NCI-H2107 treated with DMSO at 0.1 percent for 48 hours (cell line): ENCODE data around the gene TMOD1.

Experiments
- DNase-seq: peaks from one replicate; lab custom pipeline; 2025; ENCODE audit not compliant: unreplicated experiment; lab: John Stamatoyannopoulos, UW

The TMOD1 gene

DNA sequence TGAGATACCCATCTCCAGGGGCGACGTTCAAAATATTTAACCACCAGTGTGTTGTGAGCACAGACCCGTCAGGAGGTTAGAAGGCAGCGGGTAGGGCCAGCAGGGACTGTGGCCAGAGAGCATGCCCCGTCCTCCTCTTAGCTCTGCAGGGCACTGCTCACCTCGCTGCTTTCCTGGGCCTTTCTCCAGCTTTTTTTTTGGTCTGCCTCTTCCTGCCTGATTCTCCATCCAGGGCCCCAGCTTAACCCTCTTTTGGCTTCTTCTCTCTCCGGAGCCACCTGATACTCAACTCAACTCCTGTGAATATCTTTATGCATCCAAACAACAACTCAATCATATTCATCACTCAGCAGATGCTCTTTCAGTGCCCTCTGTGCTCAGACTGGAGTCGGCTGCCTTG is 44.0 kb downstream of the TMOD1 start:
- DNase-seq, result no peak

DNA sequence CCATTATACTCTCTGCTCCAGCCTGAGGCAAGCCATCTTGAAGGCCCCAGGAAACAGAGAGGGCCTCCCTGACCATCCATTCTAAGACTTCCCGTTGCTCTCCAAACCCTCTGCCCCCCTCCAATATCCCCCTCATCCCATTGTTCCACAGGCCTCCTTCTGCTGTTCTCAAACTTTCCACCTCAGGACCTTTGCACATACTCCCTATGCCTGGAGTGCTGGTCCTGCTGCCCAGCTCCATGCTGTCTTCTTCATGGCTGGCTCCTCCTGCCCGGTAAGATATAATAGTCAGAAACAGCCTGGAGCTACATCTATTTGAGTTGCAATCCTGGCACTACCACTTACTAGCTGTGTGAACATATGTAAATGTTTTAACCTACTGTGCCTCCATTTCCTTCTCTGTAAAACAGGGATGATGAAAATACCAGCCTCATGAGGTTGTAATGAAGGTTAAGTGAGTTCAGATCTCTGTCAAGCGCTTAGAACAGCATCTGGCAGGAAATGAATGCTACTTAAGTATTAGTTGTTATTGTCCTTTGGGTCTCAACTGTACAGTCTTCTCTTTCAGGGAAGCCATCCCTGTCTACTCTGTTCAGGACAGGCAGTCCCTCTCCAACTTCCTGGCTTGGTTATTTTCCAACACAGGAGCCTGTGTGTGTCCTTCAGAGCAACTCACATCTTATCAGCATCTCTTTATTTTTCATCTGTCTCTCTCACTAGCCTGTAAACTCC is 45.8 kb downstream of the TMOD1 start:
- DNase-seq, result no peak

DNA sequence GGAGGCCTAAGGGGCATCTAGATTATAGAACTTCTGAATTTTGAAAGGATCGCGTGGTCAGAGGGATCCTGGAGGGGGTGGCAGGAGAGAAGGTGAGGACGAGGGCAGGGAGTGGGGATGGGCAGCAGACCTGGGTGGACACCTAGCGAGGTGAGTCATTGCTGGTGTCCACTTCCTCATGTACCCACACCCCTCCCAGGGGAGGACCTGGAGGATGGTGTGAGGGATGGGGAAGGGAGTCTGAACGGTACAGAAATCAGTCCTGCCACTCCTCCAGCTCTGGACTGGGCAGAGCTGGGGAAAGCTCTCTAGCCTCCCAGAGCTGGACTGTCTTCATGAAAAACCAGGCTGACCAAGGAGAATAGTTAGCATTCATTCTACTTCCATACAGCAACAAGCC is 46.9 kb downstream of the TMOD1 start:
- no peak for DNase-seq

DNA sequence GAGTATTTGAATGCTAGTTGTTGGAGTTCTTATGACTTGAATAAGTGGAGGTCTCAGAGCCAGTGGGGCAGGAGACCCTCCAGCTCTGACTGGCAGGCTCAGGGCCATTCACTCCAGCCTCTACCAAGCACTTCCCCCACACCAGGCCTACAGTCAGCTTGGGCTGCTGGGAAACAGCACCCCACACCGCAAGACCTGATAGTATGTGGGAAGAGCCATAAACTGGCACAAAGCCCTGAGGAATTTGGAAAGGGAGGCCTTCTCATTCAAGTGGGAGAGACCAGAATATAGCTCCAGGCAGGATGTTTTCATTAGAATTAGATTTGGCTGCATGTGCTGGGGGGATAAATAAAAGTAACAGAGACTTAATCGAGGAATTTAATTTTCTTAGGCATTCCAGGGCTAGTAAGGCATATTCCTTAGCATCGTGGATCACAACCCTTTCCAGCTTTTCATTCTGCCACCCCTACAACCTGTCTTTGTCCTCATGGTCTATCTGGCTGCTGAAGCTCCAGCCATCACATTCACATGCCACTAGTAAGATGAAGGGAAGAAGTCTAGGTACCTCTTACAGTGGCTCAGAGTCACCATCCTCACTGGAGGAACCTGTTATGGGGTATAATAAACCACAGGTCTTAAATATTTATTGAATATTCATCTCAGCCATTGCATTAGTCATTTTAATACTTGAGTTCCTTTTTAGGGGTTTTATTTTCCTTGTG is 47.5 kb downstream of the TMOD1 start:
- no peak for DNase-seq

DNA sequence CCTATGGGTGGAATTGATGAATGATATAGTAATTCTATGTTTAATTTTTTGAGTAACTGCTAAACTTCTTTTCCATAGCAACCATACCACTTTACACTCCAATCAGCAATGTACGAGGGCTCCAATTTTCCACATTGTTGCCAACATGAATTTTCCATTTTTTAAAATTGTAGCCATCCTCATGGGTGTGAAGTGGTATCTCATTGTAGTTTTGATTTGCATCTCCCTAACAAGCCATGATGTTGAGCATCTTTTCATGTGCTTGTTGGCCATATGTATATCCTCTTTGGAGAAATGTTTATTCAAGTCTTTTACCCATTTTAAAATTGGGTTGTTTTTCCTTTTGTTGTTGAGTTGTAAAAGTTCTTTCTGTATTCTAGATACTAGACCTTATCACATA is 48.9 kb downstream of the TMOD1 start:
- DNase-seq, result no peak

DNA sequence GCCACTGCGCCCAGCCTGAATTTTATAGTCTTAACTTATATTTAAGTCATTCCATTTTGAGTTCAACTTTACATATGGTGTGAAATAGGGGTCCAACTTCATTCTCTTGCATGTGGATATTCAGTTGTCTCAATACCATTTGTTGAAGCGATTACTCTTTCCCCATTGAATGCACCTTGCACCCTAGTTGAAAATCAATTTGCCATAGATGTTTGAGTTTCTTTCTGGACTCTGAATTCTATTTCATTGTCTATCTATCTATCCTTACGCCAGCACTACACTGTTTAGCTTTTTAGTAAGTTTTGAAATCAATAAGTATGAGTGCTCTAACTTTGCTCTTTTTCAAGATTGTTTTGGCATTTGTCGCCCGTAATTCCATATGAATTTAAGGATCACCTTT is 49.8 kb downstream of the TMOD1 start:
- DNase-seq, result no peak

DNA sequence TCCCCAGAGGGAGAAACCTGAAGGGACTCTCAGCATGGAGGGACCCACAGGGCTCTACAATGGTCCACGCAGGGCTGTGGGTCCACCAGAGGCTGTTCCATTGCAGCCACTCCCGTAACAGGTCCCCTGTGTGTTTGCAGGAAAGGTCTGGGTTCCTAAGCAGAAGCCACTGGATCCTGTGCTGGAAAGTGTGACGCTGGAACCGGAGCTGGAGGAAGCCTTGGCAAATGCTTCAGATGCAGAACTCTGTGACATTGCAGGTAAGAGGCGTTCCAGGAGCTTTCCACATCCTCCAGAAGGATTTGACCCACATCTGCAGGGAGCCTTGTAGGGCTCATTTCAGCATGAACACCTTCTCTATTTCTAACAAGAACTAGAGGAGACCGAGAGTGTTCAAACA is 51.7 kb downstream of the TMOD1 start:
- no peak for DNase-seq

DNA sequence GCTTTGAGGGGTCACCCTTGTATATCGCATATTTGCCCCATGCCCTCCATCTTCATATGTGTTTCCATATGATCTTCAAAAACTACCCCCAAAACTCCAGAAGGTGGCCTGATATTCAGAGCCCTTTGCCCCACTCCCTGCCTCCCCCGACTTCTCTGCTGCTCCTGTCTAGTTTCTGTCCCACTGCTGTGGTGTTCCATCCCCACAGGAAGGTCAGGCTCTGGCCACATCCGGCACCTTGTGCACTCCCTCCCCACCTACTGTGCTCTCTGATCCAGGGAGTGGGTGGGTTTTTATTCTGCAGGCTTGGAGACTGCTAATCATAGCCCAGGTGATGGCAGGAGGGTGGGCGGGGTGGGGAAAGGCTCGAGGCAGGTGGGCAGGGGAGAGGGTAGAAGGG is 52.4 kb downstream of the TMOD1 start:
- no peak for DNase-seq

DNA sequence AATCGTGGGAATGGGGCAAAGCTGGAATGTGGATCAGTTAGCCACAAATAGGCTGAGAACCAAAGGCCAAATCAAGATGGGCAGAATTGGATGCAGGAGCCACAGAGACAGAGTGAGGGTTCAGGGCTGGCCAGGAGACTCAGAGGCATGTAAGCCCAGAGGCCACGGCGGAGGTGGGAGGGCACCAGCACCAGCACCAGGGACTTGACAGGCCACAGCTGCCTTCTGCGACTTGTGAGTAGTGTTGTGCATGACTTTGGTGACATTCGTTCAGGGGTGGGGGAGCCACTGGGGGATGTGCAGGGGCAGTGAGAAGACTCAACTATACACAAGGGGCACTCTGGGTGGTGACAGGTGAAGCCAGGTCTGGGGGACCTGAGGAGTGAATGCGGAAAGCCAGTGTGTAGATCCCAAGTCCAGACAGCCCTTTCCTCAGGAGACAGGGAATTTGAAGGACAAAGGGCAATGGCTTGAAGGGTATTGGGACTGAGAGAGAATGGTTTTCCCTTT is 53.2 kb downstream of the TMOD1 start:
- no peak for DNase-seq

DNA sequence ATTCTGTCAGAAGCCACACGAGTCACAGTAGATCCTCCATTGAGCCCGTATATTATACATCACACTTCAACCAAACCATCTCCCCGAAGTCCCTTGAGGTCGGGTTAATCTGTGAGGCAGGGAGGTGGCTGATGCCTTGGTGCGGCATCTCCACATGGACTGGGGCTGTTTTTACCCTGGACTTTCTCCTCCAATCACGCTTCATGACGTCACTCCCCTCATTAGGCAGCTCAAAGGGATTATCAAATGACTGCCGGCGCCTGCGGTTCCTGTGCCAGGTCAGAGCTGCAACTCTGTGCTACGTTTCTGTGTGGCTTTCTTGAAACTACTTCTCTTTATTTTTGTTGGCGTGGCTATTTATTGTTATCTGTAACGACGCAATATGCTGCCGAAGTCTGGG is 53.7 kb downstream of the TMOD1 start:
- DNase-seq, result no peak

DNA sequence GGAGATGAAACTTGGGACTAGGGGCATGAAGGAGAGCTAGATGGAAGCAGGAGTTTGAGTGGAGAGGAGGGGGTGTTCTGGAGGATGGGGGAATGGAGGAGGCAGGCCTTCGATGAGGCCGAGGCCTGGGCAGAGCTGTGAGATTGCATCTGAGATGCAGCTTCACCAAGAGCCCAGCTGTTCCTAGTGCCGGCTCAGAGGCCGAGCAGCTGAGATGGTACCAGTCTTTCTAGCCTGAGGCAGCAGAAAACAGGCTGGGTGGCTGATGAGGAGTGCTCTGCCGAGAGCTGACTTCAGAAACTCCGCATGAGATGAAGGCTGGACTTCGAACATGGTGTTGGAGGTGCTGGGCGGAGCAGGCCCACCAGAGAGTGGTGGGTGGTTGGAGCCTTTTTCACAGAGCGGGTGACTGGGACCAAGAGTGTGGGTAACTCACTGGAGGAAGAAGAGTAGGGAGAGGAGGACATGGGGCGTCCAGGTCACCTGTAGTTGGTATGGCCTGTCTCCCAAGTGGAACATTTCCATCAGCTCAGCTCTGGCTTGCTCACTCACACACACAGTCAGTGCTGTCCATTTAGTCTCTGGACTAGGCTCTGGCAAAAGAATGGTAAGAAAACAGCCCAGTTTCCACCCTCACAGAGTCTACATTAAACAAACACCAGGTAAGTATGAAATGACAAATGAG is 54.7 kb downstream of the TMOD1 start:
- no peak for DNase-seq

DNA sequence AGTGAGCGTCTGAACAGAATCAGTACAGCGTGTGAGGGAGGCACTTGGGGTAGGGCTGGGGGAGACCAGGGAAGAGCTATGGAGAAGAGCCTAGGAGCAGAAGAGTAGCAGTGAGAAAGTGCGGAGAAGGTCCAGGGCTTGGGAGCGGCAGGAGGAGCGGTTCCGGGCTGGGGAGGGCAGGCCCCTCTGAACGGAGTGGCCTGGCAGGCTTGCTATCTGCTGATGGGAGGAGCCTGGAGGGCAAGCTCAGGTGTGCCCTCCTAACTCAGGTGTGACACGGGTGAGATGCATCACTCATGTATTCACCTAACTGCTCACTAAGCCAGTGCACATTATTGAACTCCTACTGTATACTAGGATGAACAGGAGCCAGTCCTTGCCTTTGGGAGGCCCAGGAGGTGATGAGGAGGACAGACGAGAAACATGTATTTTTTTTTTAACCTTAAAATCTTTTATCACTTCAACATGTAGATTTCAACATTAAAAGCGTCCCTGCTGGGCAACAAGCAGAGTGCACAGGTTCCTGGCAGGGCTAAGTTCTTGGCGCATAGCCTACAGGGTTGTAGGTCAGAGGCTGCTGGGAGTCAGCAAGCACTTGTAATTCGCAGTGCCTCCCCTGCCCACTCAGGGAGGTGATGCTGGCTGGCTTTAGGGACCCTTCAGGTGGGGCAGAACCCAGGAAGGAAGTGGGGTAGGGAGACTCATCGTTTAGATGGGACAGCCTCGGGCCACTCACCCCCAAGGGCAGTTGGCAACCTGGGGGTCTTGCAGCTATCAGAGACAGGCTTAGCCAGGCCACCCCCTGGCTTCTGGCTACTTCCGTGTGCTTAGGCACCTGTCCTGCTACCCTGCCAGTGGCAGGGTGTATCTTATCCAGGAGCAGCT is 55.5 kb downstream of the TMOD1 start:
- no peak for DNase-seq

DNA sequence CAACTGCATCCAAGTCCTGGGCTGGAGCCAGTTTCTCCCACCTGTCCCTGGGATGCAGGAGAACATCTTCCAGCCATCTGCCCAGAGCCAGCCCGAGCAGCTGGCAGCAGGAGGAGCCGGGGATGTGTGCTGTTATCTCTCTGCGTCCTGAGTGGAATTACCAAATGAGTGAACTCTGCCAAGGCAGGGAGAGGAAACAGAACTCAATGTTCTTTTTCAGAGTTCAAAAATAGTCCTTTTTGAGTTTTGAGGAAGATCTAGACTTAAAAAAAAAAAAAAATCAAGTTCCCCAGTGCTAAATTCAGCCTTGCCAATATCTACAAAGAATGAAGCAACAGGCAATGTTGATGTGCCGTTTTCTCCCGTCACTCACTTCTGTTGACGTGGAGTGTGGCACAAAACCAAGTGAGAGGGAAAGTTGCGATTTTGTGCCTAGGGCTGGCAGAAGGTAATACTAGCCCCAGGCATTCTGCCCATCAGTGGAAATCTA is 56.2 kb downstream of the TMOD1 start:
- DNase-seq, result no peak

DNA sequence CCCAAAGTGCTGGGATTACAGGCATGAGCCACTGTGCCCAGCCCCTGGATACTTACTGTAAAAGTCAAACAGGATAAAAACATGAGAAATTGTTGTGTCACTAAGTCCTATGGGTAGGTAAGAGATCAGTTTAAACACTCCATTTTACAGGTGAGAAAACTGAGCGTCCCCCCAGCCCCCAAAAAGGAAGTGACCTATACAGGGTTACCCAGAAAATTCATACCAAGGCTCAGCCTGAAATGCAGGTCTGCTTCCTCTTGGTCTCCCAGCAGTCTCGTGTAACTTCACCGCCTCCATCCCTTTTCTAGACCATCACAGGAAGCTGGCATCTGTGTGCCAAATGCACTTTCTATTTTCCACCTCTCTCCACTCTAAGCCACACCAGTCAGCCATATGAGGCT is 57.2 kb downstream of the TMOD1 start:
- no peak for DNase-seq

DNA sequence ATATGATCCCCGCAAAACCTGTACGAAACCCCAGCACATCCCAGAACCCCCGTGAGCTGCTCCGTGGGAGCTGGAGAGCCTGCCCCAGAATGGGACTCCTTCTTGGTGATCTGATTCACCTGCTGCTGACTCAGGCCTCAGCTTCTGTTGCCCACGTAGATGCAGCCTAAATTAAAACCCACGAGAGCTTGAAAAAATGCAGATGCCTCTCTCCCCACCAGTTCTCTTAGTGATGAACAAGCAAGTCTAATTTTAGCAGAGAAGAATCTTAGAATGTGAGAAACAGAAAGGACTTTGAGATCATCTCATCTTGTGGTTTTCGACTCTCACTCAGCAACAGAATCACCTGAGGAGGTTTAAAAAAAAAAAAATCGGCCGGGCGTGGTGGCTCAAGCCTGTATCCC is 57.6 kb downstream of the TMOD1 start:
- DNase-seq, result no peak

DNA sequence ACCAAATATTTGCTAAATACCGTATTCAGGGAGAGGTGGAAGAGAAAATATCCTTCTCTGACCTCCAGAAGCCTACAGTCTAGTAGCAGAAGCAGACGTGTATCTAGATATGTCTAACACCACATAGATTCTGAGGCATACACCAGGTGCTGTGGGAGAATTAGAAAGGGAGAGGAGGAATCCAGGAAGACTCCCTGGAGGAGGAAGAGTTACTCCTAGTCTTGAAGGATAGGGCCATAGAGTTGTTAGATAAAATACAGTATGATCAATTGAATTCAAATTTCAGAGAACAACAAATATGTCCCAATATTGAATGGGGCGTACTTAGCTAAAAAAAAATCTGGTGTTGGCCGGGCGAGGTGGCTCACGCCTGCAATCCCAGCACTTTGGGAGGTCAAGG is 58.7 kb downstream of the TMOD1 start:
- DNase-seq, result no peak

DNA sequence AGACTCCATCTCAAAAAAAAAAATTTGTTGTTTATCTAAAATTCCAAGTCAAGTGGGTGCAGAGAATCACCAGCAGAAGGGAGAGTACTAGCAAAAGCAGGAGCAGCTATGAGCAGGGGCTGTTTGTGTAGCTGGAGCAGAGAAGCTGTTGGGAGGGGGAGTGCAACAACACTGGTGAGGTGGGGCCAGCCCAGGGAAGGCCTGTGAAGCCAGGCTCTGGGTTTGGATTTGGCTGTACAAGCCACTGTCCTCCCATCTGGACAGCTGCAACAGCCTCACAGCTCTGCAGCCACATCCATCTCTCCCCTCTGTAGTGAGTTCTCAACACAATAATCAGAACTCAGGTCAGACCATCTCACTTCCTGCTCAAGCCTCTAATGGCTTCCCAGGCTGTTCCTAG is 59.4 kb downstream of the TMOD1 start:
- no peak for DNase-seq

DNA sequence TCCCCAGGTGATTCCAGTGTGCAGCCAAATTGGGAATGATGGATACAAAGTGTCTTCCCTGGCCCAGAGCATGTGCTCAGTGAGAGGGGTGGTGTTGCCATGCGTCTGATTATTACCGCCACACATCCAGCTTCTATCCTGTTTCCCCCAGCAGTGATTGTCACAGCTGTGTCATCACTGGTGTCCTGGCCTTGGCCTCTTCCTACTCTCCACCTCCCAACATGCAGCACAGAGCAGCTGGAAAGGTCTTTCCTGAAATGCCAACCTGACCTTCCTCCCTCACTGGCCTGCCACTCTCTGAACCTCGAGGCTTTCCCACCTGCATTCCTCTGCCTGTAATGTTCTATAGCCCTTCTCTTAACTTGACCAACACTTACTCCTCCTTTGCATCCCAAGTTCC is 60.0 kb downstream of the TMOD1 start:
- no peak for DNase-seq

DNA sequence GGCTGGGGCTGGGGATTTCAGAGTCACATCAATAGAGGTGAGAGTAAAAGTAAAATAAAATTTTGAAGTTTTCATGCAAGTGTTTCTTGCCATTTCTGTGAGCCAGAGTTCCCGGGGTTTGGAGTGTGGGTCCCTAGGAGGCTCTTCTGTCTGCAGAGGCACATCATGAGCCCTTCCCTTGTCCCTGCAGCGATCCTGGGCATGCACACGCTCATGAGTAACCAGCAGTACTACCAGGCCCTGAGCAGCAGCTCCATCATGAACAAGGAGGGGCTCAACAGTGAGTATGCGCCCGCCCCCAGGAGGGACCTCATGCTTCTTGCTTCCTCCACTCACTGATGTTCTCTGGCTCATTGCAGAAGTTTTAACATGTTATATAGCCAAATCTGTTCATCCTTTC is 61.1 kb downstream of the TMOD1 start:
- DNase-seq, result no peak

DNA sequence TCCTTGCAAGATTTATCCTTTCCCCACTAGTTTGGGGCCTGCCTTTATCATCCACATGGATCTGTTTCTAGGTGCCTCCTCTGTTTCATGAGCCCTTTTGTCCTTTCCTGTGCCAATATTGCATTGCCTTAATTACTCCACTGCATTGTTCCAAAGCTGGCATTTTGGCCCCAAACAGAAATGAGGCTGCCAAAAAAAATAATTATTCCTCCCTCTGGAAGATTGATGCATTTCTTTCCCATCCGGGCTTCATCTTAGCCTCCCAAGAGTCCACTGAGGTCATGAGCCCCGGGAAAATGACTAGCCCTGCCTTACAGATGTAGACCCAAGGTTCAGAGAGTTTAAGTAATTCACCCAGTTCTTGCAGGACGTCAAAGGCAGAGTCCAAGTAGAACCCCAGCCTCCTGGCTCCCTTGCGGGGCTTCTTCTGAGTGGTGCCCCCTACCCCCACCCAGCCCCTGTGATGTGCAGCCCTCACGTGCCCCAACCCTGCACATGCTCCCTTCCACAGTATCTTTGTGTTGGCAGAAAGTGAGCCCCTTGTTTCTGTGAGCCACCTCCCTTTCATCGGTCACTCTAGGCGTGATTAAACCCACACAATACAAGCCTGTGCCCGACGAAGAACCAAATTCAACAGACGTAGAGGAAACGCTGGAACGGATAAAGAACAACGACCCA is 62.1 kb downstream of the TMOD1 start:
- no peak for DNase-seq
